WTC11 (cell line): ENCODE results near the gene TFF2. TPM values are rescaled to one million over a fixed set of nuclear protein-coding genes. Genes with fewer than 3 reads are reported as not detected.

Experiments
- ATAC-seq: fragments of 200-7000 bp; cut with Tn5 transposase; 2 replicates; pipeline ENCODE4 v1.10.0; 2021; ENCODE audit warnings: mild to moderate bottlenecking, moderate library complexity
- CTCF ChIA-PET: fragments of 300-600 bp; sonication (Branson Sonifier 250); formaldehyde crosslinking; loops from one replicate; lab custom pipeline; 2021; ENCODE audit warnings: antibody characterized with exemption; lab: Charles Lee
- POLR2A ChIA-PET: fragments of 350-600 bp; sonication (Branson Sonifier 250); formaldehyde crosslinking; loops from one replicate; lab custom pipeline; 2021; ENCODE audit warnings: antibody characterized with exemption; lab: Charles Lee
- DNase-seq: peaks from one replicate; pipeline ENCODE4 v3.0.0; 2021; ENCODE audit warnings: low spot score
- H3K27ac Mint-ChIP-seq: 2 replicates; pipeline ENCODE4 v1.8.0; 2021; ENCODE audit warnings: mixed read lengths
- H3K27me3 Mint-ChIP-seq: 2 replicates; pipeline ENCODE4 v1.8.0; 2021; ENCODE audit warnings: low read depth, mild to moderate bottlenecking, moderate library complexity, mixed read lengths
- H3K36me3 Mint-ChIP-seq: 2 replicates; pipeline ENCODE4 v1.8.0; 2021; ENCODE audit warnings: mixed read lengths
- H3K4me1 Mint-ChIP-seq: 2 replicates; pipeline ENCODE4 v1.8.0; 2022; ENCODE audit warnings: mixed read lengths
- H3K4me3 Mint-ChIP-seq: 2 replicates; pipeline ENCODE4 v1.8.0; 2021; ENCODE audit warnings: mild to moderate bottlenecking, moderate library complexity, mixed read lengths
- H3K9me3 Mint-ChIP-seq: 2 replicates; pipeline ENCODE4 v1.8.0; 2021; ENCODE audit warnings: mixed read lengths
- AR ChIP-seq: fragments of 250-450 bp; sonication (Bioruptor Pico); IDR thresholded peaks from 2 replicates; pipeline ENCODE4 v1.9.0; 2021; ENCODE audit warnings: mild to moderate bottlenecking
- E2F1 ChIP-seq: sonication (generic); formaldehyde crosslinking; IDR thresholded peaks from 2 replicates; pipeline ENCODE4 v1.8.0; 2022; ENCODE audit warnings: mild to moderate bottlenecking, missing genetic modification reagents
- E2F4 ChIP-seq: sonication (generic); formaldehyde crosslinking; IDR thresholded peaks from 2 replicates; pipeline ENCODE4 v1.8.1; 2022; ENCODE audit warnings: low read depth, mild to moderate bottlenecking, moderate library complexity, missing genetic modification reagents, borderline replicate concordance
- ERG ChIP-seq: fragments of 250-450 bp; sonication (Bioruptor Pico); IDR thresholded peaks from 2 replicates; pipeline ENCODE4 v1.8.0; 2021; ENCODE audit warnings: mild to moderate bottlenecking
- GRHL2 ChIP-seq: fragments of 250-450 bp; sonication (Bioruptor Pico); IDR thresholded peaks from 2 replicates; pipeline ENCODE4 v1.8.0; 2022; ENCODE audit warnings: mild to moderate bottlenecking, moderate library complexity; ENCODE audit not compliant: insufficient replicate concordance, severe bottlenecking
- JUN ChIP-seq: sonication (generic); formaldehyde crosslinking; IDR thresholded peaks from 2 replicates; pipeline ENCODE4 v1.8.0; 2023; ENCODE audit warnings: mild to moderate bottlenecking, missing genetic modification reagents
- NR2C2 ChIP-seq: sonication (generic); formaldehyde crosslinking; IDR thresholded peaks from 2 replicates; pipeline ENCODE4 v1.8.0; 2022; ENCODE audit warnings: mild to moderate bottlenecking, missing genetic modification reagents
- PRDM15 ChIP-seq: sonication (generic); formaldehyde crosslinking; IDR thresholded peaks from 2 replicates; pipeline ENCODE4 v1.8.0; 2022; ENCODE audit warnings: missing genetic modification reagents
- RORB ChIP-seq: fragments of 250-450 bp; sonication (Bioruptor Pico); IDR thresholded peaks from 2 replicates; pipeline ENCODE4 v1.9.0; 2021; ENCODE audit warnings: mild to moderate bottlenecking
- TCF7 ChIP-seq: sonication (generic); formaldehyde crosslinking; IDR thresholded peaks from 2 replicates; pipeline ENCODE4 v1.8.0; 2022; ENCODE audit warnings: mild to moderate bottlenecking, low read depth, missing genetic modification reagents, moderate library complexity
- ZBTB21 ChIP-seq: sonication (generic); formaldehyde crosslinking; IDR thresholded peaks from 2 replicates; pipeline ENCODE4 v1.8.1; 2023; ENCODE audit warnings: mild to moderate bottlenecking, missing genetic modification reagents, borderline replicate concordance
- ZNF532 ChIP-seq: fragments of 250-450 bp; sonication (Bioruptor Pico); IDR thresholded peaks from 2 replicates; pipeline ENCODE4 v1.9.0; 2021; ENCODE audit warnings: mild to moderate bottlenecking, borderline replicate concordance
- total RNA-seq: library from RNA; stranded (reverse); gene quantifications from 3 replicates; pipeline ENCODE4 v1.2.3, GENCODE V29; 2021

The TFF2 gene
- total RNA-seq, 1 experiment from 2014 or later = 0.33 TPM

- no peak for TF ChIP-seq ZNF532 (CRISPR knock-in tag)
- no peak for TF ChIP-seq AR
- no peak for TF ChIP-seq GRHL2 (CRISPR knock-in tag)
Measured at GRCh38 chr21:42367367-42368165, 16.8 kb upstream of the TFF2 start (continued).

GRCh38 chr21:42366292-42367010 is 15.7 kb upstream of the TFF2 start, which contains the start of gene TFF1:
Gene TFF1, minus strand, starts transcription at chr21:42366535. Its CDS starts 40 bp downstream, at chr21:42366495.
- ChIA-PET POLR2A (no interaction called here), CTCF (interaction anchor here (2.8 kb wide), 1 partner anchor 57 kb away, joined by 19 read pairs; no protein-coding TSS in a partner anchor)
- H3K9me3 Mint-ChIP-seq = no peaks in the 10 kb centered on the region
- H3K36me3 Mint-ChIP-seq = no peaks in the 10 kb centered on the region
- no peak for DNase-seq
- H3K4me1 Mint-ChIP-seq = peaks cover 2% of the 10 kb centered on the region; the same call in 1 of the 2 replicates
- no peak within 1 kb of the TSS for H3K27ac Mint-ChIP-seq
- H3K4me3 Mint-ChIP-seq = no peak within 1 kb of the TSS
- TF ChIP-seq TCF7 = no peak
- no peak for TF ChIP-seq RORB (CRISPR knock-in tag)
- no peak for TF ChIP-seq NR2C2 (CRISPR knock-in tag)
- no peak for TF ChIP-seq ERG (CRISPR knock-in tag)
- no peak for TF ChIP-seq PRDM15
- no peak for TF ChIP-seq ZBTB21 (CRISPR knock-in tag)
- no peak for TF ChIP-seq JUN
- TF ChIP-seq E2F1 = no peak
- TF ChIP-seq E2F4 (CRISPR knock-in tag) = no peak
- ATAC-seq = no peak
- H3K27me3 Mint-ChIP-seq = no peaks in the 10 kb centered on the region
